GM21825 (cell line): Measurements from ENCODE around the gene NDUFB10.

Experiments used
- ATAC-seq: cut with Tn5 transposase; IDR thresholded peaks from one replicate; pipeline ENCODE4 v1.9.1; 2021; ENCODE audit warnings: mild to moderate bottlenecking, moderate library complexity; ENCODE audit not compliant: unreplicated experiment

The NDUFB10 gene

GRCh38 chr16:1965396-1966001, 6.2 kb downstream of the NDUFB10 start:
- no peak for ATAC-seq

DNA sequence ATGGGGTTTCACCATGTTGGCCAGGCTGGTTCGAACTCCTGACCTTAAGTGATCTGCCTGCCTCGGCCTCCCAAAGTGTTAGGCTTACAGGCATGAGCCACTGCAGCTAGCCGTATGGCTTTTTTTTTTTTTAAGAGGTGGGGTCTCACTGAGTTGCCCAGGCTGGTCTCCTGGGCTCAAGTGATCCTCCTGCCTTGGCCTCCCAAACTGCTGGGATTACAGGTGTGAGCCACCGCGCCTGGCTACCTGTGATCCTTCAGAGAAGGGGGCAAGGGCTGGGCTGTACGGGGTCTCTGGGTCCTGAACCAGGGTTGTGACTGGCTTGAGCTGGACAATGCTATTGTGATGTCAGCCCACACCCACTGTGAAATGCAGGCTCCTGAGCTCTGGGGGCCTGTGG, 7.1 kb downstream of the NDUFB10 start, which contains the start of gene RNF151:
RNF151 (plus strand) TSS at position 397 of the 400 bp plus-strand sequence. CDS start 26 bp downstream, outside the sequence.
- no peak for ATAC-seq

DNA sequence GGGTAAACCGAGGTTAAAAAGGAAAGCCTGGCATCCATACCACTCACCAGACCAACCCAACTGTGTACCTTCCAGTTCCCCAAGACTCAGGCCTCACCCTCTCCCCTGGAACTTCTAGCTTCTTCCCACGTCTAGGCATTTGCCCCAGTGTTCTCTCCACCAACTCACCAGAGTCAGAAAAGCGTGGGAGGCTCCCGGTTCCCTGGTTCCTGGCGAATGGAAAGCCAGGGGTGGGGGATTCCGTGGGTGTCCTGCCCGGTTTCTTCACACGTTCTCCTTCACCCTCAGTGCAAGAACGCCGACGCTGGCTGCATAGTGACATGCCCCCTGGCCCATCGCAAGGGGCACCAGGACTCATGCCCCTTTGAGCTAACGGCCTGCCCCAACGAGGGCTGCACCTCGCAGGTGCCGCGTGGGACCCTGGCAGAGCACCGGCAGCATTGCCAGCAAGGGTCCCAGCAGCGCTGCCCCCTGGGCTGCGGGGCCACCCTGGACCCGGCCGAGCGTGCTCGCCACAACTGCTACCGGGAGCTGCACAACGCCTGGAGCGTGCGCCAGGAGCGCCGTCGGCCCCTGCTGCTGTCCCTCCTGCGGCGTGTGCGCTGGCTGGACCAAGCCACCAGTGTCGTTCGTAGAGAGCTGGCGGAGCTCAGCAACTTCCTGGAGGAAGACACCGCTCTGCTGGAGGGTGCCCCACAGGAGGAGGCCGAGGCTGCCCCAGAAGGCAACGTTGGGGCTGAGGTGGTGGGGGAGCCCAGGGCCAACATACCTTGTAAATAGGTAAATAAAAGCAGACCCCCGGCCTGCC, 9.0 kb downstream of the NDUFB10 start:
- no peak for ATAC-seq

DNA sequence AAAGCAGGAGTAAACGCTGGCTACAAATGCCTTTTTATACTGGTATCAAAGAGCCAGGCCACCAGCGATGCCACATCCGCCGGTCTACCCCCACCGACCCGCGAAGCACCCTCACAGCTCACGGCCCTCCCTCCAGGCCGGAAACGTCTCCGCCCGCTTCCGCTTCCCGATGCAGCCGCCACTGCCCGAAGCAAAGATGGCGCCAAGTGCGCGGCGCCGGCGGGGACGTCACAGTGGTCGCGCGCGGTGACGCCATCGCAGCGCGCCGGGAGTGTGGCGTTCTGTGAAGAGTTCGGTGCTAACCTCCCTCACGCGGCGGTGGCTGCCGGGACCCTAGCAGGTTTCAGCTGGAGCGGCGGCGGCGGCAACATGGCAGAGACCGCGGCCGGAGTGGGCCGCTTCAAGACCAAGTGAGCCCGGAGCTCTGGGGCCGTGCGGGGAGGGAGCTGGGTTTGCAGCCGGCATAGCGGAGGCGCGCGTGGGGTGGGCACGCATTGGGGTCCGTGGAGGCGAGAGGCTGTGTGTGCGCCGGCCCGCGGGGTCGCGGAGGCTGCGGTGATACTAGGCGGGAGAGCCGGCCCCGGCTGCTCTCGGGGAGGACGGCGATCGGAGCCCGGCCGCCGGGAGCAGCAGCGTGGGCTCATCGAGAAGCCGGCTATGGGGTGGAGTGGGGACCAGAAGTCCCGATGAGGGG, 12.6 kb downstream of the NDUFB10 start, which contains the start of gene TBL3:
TBL3 (plus strand) TSS at position 258 of the 694 bp plus-strand sequence; CDS start at position 370, 112 bp downstream.
- peak; percentile 71 for ATAC-seq

DNA sequence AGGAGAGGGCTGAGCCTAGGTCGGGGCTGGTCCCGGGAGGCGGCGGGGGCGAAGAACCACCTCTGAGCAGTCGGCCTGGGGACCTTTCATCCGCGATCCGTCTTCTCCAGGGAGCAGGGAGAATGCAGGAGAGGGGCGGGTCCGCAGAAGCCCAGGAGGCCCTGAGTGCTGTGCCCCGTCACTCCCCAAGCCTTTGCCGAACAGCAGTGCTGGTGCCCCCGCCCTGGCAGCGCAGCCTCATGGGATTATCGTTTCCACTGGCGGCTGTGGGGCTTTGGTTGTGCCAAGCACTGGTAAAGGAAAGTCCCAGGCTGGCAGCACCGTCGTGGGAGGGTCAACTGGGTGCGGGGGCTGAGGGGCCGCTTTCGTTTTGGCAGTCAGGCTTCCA, 13.1 kb downstream of the NDUFB10 start:
- ATAC-seq = no peak

DNA sequence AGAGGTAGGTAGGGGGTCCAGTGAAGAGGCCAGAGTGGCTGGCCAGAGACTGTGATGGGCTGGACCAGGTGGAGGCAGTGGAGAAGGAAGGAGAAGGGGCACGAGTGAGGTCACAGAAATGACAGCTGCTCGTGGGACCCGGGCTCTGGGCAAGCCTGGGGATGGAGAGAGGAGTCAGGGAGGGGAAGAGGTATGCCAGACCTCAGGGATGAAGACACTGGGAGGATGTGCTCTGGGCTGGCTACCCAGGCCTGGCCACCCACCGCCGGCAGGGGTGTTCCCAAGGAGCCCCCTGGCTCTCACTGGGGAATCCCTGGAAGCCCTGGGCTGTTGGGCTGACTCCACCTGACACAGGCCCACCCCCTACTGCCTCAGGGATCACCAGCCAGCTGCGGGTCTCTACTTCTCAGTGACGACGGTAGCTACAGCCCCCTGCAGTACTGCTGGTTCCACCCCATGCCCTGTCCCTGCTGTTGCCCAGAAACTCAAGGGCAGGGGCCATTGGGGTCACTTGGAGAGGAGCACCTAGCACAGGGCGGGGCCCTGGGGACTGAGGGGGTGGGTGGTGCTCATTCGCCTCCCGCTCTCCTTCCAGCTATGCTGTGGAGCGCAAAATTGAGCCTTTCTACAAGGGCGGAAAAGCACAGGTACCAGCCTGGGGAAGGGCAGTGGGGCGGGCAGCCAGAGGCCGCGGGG, 14.3 kb downstream of the NDUFB10 start:
- ATAC-seq = no peak

GRCh38 chr16:1974157-1975070, 15.1 kb downstream of the NDUFB10 start:
- no peak for ATAC-seq

DNA sequence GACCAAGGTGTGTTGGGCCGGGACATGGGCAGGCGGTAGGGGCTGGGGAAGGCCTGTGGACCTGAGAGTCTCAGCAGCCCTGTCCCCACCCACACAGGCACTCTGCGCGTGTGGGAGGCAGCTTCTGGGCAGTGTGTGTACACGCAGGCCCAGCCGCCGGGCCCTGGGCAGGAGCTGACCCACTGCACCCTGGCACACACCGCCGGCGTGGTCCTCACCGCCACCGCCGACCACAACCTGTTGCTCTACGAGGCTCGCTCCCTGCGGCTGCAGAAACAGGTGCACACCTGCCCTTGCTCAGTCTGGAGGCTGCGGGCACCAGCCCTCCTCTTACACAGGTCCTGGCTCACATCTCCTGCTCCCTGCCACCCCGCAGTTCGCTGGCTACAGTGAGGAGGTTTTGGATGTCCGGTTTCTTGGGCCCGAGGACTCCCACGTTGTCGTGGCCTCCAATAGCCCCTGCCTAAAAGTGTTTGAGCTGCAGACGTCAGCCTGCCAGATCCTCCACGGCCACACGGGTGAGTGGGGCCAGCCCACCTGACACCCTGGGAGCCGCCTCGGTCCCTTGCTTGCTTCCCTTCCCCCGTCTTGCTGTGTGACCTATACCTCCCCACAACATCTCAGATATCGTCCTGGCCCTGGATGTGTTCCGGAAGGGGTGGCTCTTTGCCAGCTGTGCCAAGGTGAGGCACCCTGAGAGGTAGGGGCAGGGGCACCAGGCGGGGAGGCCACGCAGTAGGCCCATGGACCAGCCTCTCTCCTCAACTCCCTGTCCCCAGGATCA, 16.3 kb downstream of the NDUFB10 start:
- ATAC-seq = no peak

- no peak for ATAC-seq
These were observed 16.8 kb downstream of the NDUFB10 start for GRCh38 chr16:1976216-1976520.

DNA sequence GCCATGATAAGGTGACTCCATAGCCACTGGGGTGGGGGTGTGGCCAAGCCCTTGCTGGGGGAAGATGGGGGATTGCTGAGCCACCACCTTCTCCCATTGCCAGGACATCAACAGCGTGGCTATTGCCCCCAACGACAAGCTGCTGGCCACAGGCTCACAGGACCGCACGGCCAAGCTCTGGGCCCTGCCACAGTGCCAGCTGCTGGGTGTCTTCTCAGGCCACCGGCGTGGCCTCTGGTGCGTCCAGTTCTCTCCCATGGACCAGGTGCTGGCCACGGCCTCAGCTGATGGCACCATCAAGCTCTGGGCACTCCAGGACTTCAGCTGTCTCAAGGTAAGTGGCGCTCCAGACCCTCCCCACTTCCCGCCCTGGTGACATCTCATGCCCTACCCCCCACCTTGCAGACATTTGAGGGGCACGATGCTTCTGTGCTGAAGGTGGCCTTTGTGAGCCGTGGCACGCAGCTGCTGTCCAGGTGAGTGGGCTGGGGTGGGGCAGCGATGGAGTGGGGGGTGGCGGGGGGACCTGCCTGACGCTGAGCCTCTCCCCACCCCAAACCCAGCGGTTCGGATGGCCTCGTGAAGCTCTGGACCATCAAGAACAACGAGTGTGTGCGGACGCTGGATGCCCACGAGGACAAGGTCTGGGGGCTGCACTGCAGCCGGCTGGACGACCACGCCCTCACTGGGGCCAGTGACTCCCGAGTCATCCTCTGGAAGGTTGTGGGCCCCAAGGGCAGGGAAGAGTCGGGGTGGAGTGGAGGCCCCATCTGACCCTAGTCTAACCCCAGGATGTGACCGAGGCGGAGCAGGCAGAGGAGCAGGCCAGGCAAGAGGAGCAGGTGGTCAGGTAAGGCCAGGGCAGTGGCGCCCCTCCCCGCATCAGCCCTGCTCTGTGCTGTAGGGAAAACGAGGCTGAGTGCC, 17.9 kb downstream of the NDUFB10 start:
- ATAC-seq = no peak

GRCh38 chr16:1977875-1978268, 18.5 kb downstream of the NDUFB10 start:
- no peak for ATAC-seq

GRCh38 chr16:1978476-1979120, 19.3 kb downstream of the NDUFB10 start:
- ATAC-seq = no peak

- no peak for ATAC-seq
These were observed 20.1 kb downstream of the NDUFB10 start for GRCh38 chr16:1979271-1980029.

GRCh38 chr16:1980030-1980769, 20.9 kb downstream of the NDUFB10 start:
- no peak for ATAC-seq

DNA sequence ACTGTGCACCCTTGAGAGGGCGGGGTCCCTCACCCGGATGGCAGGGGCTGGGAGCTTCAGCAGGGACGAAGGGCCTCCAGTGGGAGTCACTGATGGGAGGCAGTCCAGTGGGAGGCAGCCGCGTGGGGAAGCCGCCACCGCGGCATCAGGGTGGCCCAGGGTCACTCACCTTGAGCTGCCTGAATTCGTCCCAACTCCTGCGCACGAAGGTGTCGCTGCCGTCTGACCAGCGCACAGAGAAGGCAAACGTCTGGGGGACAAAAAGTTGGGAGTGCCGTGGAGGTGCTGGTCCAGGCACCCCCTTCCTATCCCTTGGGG, 21.4 kb downstream of the NDUFB10 start:
- no peak for ATAC-seq

- ATAC-seq = no peak
These were observed 22.1 kb downstream of the NDUFB10 start, which contains the start of gene NOXO1 for GRCh38 chr16:1981398-1981836. TSS of gene NOXO1 (minus strand) at chr16:1981469. CDS start at chr16:1981179, 290 bp downstream.
